ENCODE results near the gene LDLRAP1.

LDLRAP1 gene

DNA sequence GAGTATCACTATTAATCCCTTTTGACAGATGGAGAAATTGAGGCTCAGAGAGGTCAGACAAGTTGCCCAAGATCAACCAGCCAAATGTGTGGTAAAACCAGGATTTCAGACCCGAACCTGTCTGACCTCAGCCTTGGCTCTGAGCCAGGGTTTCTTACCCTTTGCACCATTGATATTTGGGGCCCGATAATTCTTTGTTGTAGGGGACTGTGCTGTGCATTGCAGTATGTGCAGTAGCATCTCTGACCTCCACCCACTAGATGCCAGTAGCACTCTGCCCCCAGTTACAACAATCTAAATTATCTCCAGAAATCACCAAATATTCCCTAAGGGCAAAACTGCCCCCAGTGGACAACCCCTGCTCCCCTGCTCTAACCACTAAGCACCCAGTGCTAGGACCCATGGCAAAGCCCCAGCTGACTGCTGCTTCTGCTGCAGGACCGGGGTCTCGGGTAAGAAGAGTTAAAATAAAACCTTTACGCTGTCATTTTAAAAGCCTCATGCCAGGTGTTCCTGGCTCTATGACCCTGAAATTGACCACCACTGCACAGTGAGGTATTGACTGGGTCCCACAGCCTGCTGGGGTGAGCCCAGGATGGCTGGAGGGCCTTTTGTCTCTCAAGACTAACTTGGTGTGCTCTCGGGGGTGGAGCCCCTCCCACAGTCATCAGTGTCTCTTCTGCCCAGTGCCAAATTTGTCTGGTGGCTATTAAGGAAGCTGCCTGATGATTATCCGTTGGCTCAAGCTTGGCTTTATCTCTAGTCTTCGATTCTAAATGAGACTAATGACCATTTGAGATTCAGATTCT, 67.6 kb downstream of the LDLRAP1 start:
- Histone ChIP-seq H3K4me3 (ENCODE audit: low read length, poor library complexity, severe bottlenecking) (no peak overlapping the region), H3K79me2 (ENCODE audit: insufficient read depth, low read length) (no peaks in the 10 kb centered on the region), H3F3A (ENCODE audit: low read depth) (no peaks in the 10 kb centered on the region), H3K9me3 (ENCODE audit: insufficient read depth, low read depth, low read length) (no peaks in the 10 kb centered on the region), H4K20me1 (ENCODE audit: insufficient read depth, low read length, poor library complexity, severe bottlenecking) (no peaks in the 10 kb centered on the region), H3K9ac (ENCODE audit: low read depth, low read length, poor library complexity, severe bottlenecking) (no peak overlapping the region), H3K4me1 (ENCODE audit: insufficient read depth, low read length, poor library complexity, severe bottlenecking) (peaks cover 8% of the 10 kb centered on the region), H3K27me3 (ENCODE audit: insufficient read depth, low read length, poor library complexity, severe bottlenecking) (peaks cover 9% of the 10 kb centered on the region), H2AFZ (ENCODE audit: low read length) (no peak overlapping the region), H3K36me3 (ENCODE audit: insufficient read depth, low read length) (no peaks in the 10 kb centered on the region), H3K9me2 (replicated peaks; ENCODE audit: low read depth, low read length) (no peaks in the 10 kb centered on the region), H3K4me2 (ENCODE audit: low read depth, low read length, poor library complexity, severe bottlenecking) (no peak overlapping the region)
- TF ChIP-seq, protein P1, sequence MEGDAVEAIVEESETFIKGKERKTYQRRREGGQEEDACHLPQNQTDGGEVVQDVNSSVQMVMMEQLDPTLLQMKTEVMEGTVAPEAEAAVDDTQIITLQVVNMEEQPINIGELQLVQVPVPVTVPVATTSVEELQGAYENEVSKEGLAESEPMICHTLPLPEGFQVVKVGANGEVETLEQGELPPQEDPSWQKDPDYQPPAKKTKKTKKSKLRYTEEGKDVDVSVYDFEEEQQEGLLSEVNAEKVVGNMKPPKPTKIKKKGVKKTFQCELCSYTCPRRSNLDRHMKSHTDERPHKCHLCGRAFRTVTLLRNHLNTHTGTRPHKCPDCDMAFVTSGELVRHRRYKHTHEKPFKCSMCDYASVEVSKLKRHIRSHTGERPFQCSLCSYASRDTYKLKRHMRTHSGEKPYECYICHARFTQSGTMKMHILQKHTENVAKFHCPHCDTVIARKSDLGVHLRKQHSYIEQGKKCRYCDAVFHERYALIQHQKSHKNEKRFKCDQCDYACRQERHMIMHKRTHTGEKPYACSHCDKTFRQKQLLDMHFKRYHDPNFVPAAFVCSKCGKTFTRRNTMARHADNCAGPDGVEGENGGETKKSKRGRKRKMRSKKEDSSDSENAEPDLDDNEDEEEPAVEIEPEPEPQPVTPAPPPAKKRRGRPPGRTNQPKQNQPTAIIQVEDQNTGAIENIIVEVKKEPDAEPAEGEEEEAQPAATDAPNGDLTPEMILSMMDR (conservative IDR thresholded peaks at IDR 0.05; ENCODE audit: low read length) = peak; percentile 36
- TF ChIP-seq EZH2phosphoT487 (IDR thresholded peaks at IDR 0.05; ENCODE audit: borderline replicate concordance) = no peak

DNA sequence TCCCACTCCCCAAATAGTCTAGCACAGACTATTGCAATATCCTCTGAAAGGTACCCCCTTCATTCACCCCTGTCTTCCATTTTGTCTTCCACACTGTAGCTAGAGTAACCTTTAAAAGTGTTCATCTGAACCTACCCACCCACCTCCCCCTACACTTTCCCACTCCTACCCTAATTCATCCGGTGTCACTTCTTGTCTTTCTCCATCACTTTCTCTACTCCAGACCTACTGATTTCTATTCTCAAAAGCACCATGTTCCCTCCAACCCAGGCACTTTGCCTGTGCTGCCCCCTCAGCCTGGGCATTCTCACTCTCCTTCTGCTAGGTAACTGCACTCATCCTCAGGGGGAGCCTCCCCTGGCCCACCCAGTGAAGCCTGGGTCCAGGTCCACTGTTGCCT, 68.4 kb downstream of the LDLRAP1 start:
- peaks cover 10% of the 10 kb centered on the region for H3K4me1 ChIP-seq (ENCODE audit: insufficient read depth, low read length, poor library complexity, severe bottlenecking)
- H3K4me2 ChIP-seq (ENCODE audit: low read depth, low read length, poor library complexity, severe bottlenecking) = no peak overlapping the region
- no peaks in the 10 kb centered on the region for H4K20me1 ChIP-seq (ENCODE audit: insufficient read depth, low read length, poor library complexity, severe bottlenecking)
- H3K9ac ChIP-seq (ENCODE audit: low read depth, low read length, poor library complexity, severe bottlenecking) = no peak overlapping the region
- no peak overlapping the region for H3K4me3 ChIP-seq (ENCODE audit: low read length, poor library complexity, severe bottlenecking)
- H3K27me3 ChIP-seq (ENCODE audit: insufficient read depth, low read length, poor library complexity, severe bottlenecking) = peaks cover 9% of the 10 kb centered on the region
- TF ChIP-seq, protein P1 (conservative IDR thresholded peaks at IDR 0.05; ENCODE audit: low read length) = no peak
- TF ChIP-seq EZH2phosphoT487 (IDR thresholded peaks at IDR 0.05; ENCODE audit: borderline replicate concordance) = no peak
- H2AFZ ChIP-seq (ENCODE audit: low read length) = no peak overlapping the region
- H3F3A ChIP-seq (ENCODE audit: low read depth) = no peaks in the 10 kb centered on the region
- H3K9me2 ChIP-seq (replicated peaks; ENCODE audit: low read depth, low read length) = no peaks in the 10 kb centered on the region
- H3K36me3 ChIP-seq (ENCODE audit: insufficient read depth, low read length) = no peaks in the 10 kb centered on the region
- no peaks in the 10 kb centered on the region for H3K9me3 ChIP-seq (ENCODE audit: insufficient read depth, low read depth, low read length)
- H3K79me2 ChIP-seq (ENCODE audit: insufficient read depth, low read length) = no peaks in the 10 kb centered on the region

DNA sequence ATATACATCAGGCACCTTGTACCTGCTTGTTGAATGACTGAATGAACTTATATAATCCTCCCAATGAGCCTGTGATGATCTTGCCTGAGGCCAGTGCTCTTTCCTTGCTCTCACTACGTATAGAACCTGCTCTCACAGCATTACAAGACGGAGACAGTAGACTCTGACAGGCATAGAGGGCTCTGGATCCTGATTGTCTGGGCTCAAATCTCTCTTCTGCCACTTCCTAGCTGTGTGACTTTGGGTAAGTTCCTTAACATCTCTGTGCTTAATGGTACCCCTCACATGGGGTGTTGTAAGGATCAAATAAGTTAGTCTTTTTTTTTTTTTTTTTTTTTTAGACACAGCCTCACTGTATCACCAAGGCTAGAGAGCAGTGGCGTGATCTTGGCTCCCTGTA, 69.0 kb downstream of the LDLRAP1 start:
- H3K4me1 ChIP-seq (ENCODE audit: insufficient read depth, low read length, poor library complexity, severe bottlenecking) = peaks cover 13% of the 10 kb centered on the region
- H3K9me3 ChIP-seq (ENCODE audit: insufficient read depth, low read depth, low read length) = no peaks in the 10 kb centered on the region
- H2AFZ ChIP-seq (ENCODE audit: low read length) = no peak overlapping the region
- no peaks in the 10 kb centered on the region for H3K9me2 ChIP-seq (replicated peaks; ENCODE audit: low read depth, low read length)
- no peak for TF ChIP-seq EZH2phosphoT487 (IDR thresholded peaks at IDR 0.05; ENCODE audit: borderline replicate concordance)
- TF ChIP-seq, protein P1 (conservative IDR thresholded peaks at IDR 0.05; ENCODE audit: low read length) = no peak
- no peaks in the 10 kb centered on the region for H3K36me3 ChIP-seq (ENCODE audit: insufficient read depth, low read length)
- H4K20me1 ChIP-seq (ENCODE audit: insufficient read depth, low read length, poor library complexity, severe bottlenecking) = no peaks in the 10 kb centered on the region
- H3K9ac ChIP-seq (ENCODE audit: low read depth, low read length, poor library complexity, severe bottlenecking) = no peak overlapping the region
- H3K27me3 ChIP-seq (ENCODE audit: insufficient read depth, low read length, poor library complexity, severe bottlenecking) = peaks cover 9% of the 10 kb centered on the region
- H3K4me2 ChIP-seq (ENCODE audit: low read depth, low read length, poor library complexity, severe bottlenecking) = no peak overlapping the region
- H3K79me2 ChIP-seq (ENCODE audit: insufficient read depth, low read length) = no peaks in the 10 kb centered on the region
- H3F3A ChIP-seq (ENCODE audit: low read depth) = no peaks in the 10 kb centered on the region
- no peak overlapping the region for H3K4me3 ChIP-seq (ENCODE audit: low read length, poor library complexity, severe bottlenecking)
